Endothelial cell of hepatic sinusoid (primary cell): ENCODE results near the gene CARD11.

ENCODE experiments used
- in situ Hi-C: cut with HindIII; loops from 2 replicates; pipeline ENCODE4 v1.10.0; 2017; ENCODE audit warnings: low sequenced_read_pairs

CARD11 gene

DNA sequence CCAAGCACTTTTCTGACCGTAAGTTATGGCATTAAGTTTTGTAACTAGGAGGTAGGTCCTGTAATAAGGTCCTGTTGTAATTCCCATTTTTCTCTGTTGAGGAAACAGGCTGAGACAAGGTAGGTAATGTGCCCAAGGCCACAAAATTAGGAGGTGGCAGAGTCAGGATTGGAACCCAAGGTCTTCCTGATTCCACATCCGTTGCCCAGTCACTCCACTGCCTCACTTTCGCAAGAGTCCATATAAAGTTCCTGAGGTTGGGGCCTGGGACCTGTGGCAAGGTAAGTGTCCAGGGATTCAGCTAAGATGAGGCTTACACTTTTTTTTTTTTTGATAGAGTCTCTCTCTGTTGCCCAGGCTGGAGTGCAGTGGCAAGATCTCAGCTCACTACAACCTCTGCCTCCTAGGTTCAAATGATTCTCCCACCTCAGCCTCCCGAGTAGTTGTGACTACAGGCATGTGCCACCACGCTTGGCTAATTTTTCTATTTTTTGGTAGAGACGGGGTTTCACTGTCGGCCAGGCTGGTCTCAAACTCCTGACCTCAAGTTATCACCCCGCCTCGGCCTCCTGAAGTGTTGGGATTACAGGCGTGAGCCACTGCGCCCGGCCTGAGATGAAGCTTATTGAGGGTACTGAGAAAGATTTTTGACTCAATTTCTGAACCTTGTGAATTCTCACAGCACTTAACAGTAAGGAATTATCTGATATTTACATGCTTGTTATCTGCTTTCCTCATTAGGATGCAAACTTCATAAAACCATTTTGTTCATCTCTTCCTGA is 179.3 kb downstream of the CARD11 start:
- in situ Hi-C loops, result loop anchor here (10.0 kb wide), 2 partner anchors 60 to 160 kb away; no protein-coding TSS in a partner anchor

DNA sequence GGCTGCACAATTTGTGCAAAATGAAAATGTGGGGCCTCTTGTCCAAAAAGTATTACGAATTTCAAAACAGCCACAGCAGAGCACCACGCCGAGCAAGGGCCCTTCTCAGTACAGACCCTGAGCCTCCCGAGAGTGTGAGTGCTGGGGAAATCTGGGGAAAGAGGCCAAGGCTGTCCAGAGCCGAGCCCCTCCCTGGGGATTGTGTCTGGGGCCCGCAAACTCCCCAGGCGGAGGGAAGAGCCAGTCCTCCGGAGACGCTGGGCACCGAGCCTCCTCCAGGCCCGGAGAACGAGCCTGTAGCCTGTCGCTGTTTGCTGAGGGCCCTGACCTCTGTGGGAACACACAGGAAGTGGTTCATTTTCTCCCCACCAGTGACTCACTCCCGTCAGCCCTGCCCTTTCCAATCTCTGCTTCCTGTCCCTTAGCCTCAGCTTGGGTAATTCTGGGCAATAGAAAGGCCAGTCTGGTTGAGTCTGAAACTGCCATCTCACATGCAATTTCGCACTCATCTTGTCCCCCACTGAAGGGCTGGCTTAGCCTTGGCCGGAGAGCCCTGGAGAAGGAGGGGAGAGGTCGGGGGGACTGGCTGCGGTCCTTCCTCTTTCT is 180.1 kb downstream of the CARD11 start:
- in situ Hi-C loops, result loop anchor here (10.0 kb wide), 2 partner anchors 59 to 161 kb away; no protein-coding TSS in a partner anchor

DNA sequence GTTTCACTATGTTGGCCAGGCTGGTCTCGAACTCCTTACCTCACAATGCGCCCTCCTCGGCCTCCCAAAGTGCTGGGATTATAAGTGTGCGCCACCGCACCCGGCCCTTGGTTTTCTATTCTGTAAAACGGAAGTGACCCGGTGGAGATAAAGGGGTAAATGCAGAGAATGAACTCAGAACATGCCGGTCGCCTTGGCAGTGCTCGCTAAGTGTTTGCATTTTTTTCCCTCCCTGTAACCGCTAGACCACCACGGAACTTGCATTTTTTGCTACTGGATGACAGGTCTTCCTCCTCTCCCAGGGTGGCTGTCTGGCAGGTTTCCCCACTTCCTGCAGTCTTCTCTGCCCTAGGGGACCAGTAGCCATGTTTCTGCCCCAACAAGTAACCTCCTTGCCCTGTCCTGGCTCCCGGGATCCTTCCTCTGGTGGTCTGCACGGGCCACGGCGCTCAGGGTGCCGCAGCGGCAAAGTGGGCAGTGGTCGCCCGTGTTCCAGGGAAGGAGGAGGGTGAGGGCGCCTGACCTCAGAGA is 180.8 kb downstream of the CARD11 start:
- in situ Hi-C loops, result loop anchor here (10.0 kb wide), 2 partner anchors 58 to 162 kb away; no protein-coding TSS in a partner anchor

DNA sequence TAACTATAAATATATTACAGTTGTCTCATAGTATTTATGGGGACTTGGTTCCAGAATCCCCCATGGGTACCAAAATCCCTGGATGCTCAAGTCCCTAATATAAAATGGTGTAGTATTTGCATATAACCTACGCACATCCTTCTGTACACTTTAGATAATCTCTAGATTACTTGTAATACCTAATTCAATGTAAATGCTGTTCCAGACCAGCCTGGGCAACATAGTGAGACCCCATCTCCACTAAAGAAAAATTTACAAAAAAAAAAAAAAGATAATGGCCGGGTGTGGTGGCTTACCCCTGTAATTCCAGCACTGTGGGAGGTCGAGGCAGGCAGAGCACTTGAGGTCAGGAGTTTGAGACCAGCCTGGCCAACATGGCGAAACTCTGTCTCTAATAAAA is 182.2 kb downstream of the CARD11 start:
- in situ Hi-C loops, result loop anchor here (10.0 kb wide), 2 partner anchors 57 to 163 kb away; no protein-coding TSS in a partner anchor

DNA sequence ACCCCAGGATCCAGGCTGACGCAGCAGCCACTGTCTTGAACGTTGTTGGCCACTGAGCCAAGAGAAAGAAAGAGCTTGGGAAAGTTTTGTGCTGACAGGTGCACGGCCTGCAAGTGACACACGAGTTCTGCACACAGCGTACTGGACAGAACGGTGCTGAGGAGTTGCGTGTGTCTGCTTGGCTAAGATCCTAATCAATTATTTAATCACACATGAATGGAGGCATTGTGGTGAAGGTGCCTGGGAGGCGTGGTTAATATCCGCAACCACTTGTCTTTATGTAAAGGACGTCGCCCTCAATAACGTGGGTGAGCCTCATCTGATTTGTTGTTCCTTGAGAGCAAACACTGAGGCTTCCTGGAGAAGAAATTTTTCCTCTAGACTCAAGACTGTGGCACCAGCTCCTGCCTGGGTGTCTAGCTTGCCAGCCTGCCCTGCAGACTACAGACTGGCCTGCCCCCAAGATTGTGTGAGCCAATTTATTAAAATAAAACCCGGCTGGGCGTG is 183.0 kb downstream of the CARD11 start:
- in situ Hi-C loops, result loop anchor here (10.0 kb wide), 2 partner anchors 56 to 164 kb away; no protein-coding TSS in a partner anchor

DNA sequence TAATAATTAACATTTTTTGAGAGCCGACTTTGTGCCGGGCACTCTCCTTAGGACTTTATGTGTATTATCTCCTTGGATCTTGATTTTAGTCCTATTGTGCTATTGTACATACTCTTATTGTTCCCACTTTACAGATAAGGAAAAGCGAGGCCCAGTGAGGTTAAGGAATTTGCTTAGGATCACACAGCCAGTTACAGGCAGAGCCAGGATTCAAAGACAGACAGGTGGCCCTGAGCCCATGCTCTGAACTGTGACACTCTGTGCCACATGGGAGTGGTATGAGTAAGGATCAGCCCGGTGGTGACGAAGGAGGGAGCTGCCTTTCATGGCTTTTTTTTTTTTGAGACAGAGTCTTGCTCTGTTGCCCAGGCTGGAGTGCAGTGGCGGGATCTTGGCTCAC is 183.7 kb downstream of the CARD11 start:
- in situ Hi-C loops, result loop anchor here (10.0 kb wide), 2 partner anchors 55 to 165 kb away; no protein-coding TSS in a partner anchor

DNA sequence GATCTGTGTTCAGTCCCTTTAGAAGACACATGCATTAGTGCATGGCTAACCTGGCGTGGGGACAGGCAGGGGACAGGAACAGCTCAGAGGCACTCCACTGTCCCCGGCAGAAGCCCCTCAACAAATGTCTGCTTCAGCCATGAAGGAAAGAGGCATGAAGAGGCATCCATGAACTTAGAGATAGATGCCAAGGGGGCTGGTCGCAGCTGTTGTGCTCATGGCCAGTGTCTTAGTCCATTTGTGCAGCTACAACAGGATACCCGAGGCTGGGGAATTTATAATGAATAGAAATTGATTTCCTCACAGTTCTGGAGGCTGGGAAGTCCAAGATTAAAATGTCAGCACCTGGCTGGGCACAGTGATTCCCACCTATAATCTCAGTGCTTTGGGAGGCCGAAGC is 185.0 kb downstream of the CARD11 start:
- in situ Hi-C loops, result no loop called here

DNA sequence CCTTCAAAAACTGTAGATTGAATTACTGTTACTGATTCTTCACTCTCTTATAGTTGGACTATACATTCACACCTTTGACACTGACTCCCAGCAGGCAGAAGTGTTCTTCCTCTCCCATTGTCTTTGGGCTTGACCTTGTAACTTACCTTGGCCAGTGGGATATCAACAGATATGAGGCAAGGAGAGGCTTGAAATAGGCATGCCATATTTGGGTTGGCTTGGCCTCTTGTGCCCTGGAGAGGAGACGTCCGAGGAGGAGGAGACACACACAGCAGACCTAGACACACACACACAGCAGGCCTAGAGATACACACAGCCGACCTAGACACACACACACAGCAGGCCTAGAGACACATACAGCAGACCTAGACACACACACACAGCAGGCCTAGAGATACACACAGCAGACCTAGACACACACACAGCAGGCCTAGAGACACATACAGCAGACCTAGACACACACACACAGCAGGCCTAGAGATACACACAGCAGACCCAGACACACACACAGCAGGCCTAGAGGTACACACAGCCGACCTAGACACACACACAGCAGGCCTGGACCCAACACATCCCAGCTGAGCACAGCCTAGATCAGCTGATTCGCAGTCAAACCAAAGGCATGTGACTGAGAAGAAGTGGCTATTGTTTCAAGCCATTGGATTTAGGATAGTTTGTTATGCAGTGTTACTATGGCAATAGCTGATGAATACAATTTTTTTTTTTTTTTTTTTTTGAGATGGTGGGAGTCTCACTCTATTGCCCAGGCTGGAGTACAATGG is 187.1 kb downstream of the CARD11 start:
- in situ Hi-C loops, result no loop called here
